ENCODE measurements around the gene BMPR1A. TPM values are rescaled to one million over a fixed set of nuclear protein-coding genes. Genes with fewer than 3 reads are reported as not detected.

The BMPR1A gene
- polyA plus RNA-seq, 3 donors, result 0.25 to 0.67 (median 0.61) TPM

DNA sequence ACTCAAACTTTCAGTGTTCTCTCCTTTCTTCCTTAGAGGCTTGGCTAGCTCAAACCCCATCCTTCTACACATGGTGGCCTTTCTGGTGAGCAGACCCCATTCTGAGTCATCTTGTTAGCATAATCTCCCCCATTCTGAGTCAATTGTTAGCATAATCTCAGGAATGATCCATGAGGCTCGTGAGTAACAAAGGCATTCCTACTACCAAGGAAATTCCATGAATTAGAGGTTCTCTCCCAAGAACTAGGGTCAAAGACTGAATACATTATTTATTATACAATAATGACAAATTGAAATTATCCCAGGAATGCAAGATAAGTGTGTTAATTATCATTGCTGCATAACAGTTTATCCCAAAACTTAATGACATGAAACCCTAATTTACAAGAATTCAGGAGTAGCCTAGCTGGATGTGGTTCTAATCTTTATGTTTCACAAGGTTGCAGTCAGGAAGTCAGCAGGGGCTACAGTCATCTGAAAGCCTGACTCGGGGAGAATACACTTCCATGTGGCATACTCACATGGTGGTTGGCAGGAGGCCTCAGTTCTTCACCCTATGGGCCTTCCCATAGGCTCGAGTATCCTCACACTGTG is 100.8 kb downstream of the BMPR1A start:
- H3K9me3 Mint-ChIP-seq, result peaks cover 4 to 10% (median 5%) of the 10 kb centered on the region in 7 donors
- no peaks in the 10 kb centered on the region for H4K20me1 ChIP-seq (ENCODE audit: insufficient read depth, low read length)
- H3K4me2 ChIP-seq (replicated peaks; ENCODE audit: extremely low read depth, low read length, poor library complexity, severe bottlenecking), result no peak overlapping the region
- peaks cover 2% of the 10 kb centered on the region in 3 donors for H3K27me3 Mint-ChIP-seq (ENCODE audit: low read depth in 3 of 3)
- H3K36me3 Mint-ChIP-seq, result no peaks in the 10 kb centered on the region
- no peak overlapping the region for H3K4me3 Mint-ChIP-seq
- peaks cover 0 to 3% of the 10 kb centered on the region in 2 donors for H3K9me3 ChIP-seq (replicated peaks in 1 of 2; ENCODE audit: control insufficient read depth in 1 of 2, insufficient read depth in 1 of 2, low read length in 2 of 2)
- TF ChIP-seq CTCF (IDR thresholded peaks at IDR 0.05), result no peak
- no peak overlapping the region for H3K9ac ChIP-seq (ENCODE audit: insufficient read depth, low read length, poor library complexity, severe bottlenecking)
- DNase-seq, result no peak
- intact Hi-C loops (cut with micrococcal nuclease), result no loop called here
- no peaks in the 10 kb centered on the region for H3K79me2 ChIP-seq (ENCODE audit: insufficient read depth, low read length)
- WGBS (ENCODE audit: insufficient coverage), result 67% methylated on average over 3 of the region's 3 CpGs
- H2AFZ ChIP-seq (ENCODE audit: insufficient read depth, low read depth, low read length, poor library complexity, severe bottlenecking), result no peak overlapping the region
- H3K27me3 ChIP-seq (ENCODE audit: control insufficient read depth in 2 of 2, insufficient read depth in 2 of 2, low read length in 2 of 2), result no peaks in the 10 kb centered on the region
- no peak overlapping the region for H3K27ac ChIP-seq (ENCODE audit: low read depth in 1 of 2, low read length in 2 of 2)
- H3K36me3 ChIP-seq (replicated peaks in 1 of 2; ENCODE audit: control insufficient read depth in 1 of 2, insufficient read depth in 2 of 2, low read length in 2 of 2), result no peaks in the 10 kb centered on the region
- H3K4me1 ChIP-seq (ENCODE audit: control insufficient read depth in 1 of 2, insufficient read depth in 2 of 2, low read length in 2 of 2), result no peaks in the 10 kb centered on the region
- peaks cover 7% of the 10 kb centered on the region for H3K4me1 Mint-ChIP-seq
- no peak overlapping the region for H3K27ac Mint-ChIP-seq
- no peak overlapping the region for H3K4me3 ChIP-seq (replicated peaks in 1 of 3; ENCODE audit: low read depth in 2 of 3, low read length in 3 of 3)

DNA sequence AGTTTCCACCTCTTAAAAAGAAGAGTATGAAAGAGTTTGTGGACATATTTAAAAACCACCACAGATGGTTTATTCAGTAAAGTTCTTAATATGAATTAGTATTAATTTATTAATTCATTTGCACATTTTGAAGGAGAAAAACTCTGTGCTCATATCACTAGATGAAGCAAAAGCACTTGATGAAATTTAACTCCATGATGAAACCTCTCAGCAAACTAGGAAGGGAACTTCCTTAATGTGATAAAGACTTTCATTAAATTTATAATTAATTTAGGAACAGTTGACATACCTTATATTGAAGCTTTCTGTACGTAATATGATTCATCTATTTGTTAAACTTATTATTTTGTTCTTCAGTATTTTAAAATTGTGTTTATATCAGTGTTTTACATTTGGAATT is 101.6 kb downstream of the BMPR1A start:
- peaks cover 4 to 9% (median 5%) of the 10 kb centered on the region in 7 donors for H3K9me3 Mint-ChIP-seq
- no peak for TF ChIP-seq CTCF (IDR thresholded peaks at IDR 0.05)
- no peak overlapping the region for H3K4me3 Mint-ChIP-seq
- no peak overlapping the region for H3K27ac Mint-ChIP-seq
- no peak for DNase-seq
- Histone ChIP-seq H3K9ac (ENCODE audit: insufficient read depth, low read length, poor library complexity, severe bottlenecking) (no peak overlapping the region), H2AFZ (ENCODE audit: insufficient read depth, low read depth, low read length, poor library complexity, severe bottlenecking) (no peak overlapping the region), H3K4me1 (ENCODE audit: control insufficient read depth in 1 of 2, insufficient read depth in 2 of 2, low read length in 2 of 2) (no peaks in the 10 kb centered on the region), H3K27me3 (ENCODE audit: control insufficient read depth in 2 of 2, insufficient read depth in 2 of 2, low read length in 2 of 2) (no peaks in the 10 kb centered on the region), H3K4me3 (replicated peaks in 1 of 3; ENCODE audit: low read depth in 2 of 3, low read length in 3 of 3) (no peak overlapping the region), H3K4me2 (replicated peaks; ENCODE audit: extremely low read depth, low read length, poor library complexity, severe bottlenecking) (no peak overlapping the region), H3K79me2 (ENCODE audit: insufficient read depth, low read length) (no peaks in the 10 kb centered on the region), H3K9me3 (replicated peaks in 1 of 2; ENCODE audit: control insufficient read depth in 1 of 2, insufficient read depth in 1 of 2, low read length in 2 of 2) (peaks cover 0 to 3% of the 10 kb centered on the region in 2 donors), H3K27ac (ENCODE audit: low read depth in 1 of 2, low read length in 2 of 2) (no peak overlapping the region), H4K20me1 (ENCODE audit: insufficient read depth, low read length) (no peaks in the 10 kb centered on the region), H3K36me3 (replicated peaks in 1 of 2; ENCODE audit: control insufficient read depth in 1 of 2, insufficient read depth in 2 of 2, low read length in 2 of 2) (no peaks in the 10 kb centered on the region)
- intact Hi-C loops (cut with micrococcal nuclease), result no loop called here
- no peaks in the 10 kb centered on the region for H3K36me3 Mint-ChIP-seq
- H3K27me3 Mint-ChIP-seq (ENCODE audit: low read depth in 3 of 3), result peaks cover 2% of the 10 kb centered on the region in 3 donors
- peaks cover 7% of the 10 kb centered on the region for H3K4me1 Mint-ChIP-seq
- WGBS (ENCODE audit: insufficient coverage), result no CpG with 5 or more reads among the region's 1 CpG

Measured in CD14-positive monocyte (primary cell).